GM18499 (cell line): ENCODE data around the gene GRHL1.
"Not testable (repeated sequence)": the region's sequence is repeated elsewhere in the genome, so short reads cannot be mapped to it uniquely, and the experiment has no call there.

Experiments
- ATAC-seq: cut with Tn5 transposase; IDR thresholded peaks from one replicate; pipeline ENCODE4 v1.9.1; 2021; ENCODE audit warnings: moderate number of reproducible peaks; ENCODE audit not compliant: insufficient read depth, unreplicated experiment

GRHL1 gene, protein sequence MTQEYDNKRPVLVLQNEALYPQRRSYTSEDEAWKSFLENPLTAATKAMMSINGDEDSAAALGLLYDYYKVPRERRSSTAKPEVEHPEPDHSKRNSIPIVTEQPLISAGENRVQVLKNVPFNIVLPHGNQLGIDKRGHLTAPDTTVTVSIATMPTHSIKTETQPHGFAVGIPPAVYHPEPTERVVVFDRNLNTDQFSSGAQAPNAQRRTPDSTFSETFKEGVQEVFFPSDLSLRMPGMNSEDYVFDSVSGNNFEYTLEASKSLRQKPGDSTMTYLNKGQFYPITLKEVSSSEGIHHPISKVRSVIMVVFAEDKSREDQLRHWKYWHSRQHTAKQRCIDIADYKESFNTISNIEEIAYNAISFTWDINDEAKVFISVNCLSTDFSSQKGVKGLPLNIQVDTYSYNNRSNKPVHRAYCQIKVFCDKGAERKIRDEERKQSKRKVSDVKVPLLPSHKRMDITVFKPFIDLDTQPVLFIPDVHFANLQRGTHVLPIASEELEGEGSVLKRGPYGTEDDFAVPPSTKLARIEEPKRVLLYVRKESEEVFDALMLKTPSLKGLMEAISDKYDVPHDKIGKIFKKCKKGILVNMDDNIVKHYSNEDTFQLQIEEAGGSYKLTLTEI

DNA sequence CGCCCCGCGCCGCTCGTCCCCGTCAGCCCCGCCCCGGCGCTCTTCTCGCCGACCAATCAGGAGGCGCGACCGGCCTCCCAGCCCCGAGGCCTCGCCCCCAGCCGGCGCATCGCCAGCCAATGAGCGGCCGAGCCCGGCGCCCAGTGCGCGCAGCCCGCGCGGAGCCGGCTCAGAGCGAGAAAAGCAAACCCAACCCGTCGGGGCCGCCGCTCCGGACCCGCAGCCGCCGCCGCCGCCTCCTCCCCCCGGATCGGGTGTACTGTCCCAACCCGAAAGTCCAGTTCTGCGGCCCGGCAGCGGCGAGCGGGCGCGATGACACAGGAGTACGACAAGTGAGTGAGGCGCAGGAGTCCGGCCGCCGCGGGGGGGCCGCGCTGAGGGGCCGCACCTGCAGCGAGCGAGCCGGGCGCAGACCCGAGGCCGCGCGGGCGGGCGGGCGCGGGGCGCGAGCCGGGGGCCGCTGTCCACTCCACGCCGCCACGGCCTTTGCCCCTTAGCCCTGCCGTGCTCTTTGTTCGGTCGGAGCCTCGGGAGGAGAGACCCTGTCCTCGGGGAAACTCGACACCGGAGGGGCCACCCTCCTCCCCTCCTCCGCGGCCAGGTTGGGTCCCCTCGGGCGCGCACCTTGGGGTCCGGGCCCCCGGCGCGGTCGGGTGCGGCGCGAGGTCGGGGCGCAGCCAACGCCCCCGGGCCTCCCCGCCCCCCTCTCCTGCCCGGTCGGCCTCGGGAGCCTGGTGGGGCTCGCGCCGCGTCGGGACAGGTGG, at the start of gene GRHL1:
Gene GRHL1 (plus strand): TSS at position 172 of the 764 bp plus-strand sequence. CDS start 141 bp downstream, at position 313.
- ATAC-seq: peak; percentile 72

DNA sequence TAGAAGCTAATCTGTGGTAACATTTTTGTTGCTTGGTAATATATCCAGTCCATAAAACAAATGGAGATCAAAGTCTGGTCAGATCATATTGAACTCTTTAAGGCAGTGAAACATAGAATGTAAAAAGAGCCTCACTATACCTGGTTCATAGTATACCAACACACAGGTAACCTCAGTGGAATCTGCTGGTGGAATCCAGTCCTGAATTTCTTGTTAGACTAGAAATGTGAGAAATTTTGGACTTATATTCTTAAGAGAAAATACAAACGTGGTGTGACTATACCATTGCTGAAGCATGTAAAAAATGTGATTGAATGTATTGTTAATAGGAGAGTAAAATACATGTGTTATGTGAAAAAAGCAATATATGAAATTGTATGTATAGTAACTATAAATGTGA, 46.1 kb upstream of the GRHL1 start:
- ATAC-seq: no peak

DNA sequence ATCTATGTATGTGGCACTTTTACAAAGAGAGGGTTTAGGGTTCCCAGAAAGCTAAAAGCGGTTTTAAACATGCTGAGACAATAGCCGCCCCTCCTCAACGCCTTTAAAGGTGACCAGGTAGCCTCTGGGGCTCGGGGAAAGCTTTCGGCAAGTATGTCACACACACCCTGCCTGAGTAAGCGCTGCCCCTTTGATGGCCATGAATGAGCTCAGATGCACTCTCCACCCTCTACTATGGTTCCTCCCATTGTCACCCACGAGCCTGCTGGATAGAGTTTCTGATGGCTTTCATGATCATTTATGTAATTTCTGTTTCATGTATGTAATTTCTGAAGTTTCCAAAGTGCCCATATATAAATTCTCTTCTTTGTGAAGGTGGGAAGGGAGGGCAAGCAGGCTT, 44.1 kb upstream of the GRHL1 start:
- ATAC-seq: no peak

DNA sequence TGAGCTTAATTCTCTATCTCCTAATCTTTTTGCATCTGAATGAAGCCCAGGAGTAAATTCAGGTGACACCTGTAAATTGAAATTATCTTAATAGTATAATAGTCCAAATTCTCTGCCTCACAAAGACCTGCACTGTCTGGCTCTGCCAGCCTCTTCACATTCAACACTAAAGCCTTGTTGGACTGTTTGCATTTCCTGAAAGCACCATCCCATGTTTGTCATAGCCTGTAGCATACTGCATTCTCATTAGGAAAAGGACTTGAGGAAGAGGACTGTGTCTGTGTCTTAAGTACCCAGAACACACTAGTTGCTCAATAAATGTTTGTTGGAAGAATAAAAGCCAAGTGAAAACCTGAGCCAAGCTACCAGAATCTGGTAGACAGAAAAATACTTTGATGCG, 42.9 kb upstream of the GRHL1 start:
- ATAC-seq: no peak

DNA sequence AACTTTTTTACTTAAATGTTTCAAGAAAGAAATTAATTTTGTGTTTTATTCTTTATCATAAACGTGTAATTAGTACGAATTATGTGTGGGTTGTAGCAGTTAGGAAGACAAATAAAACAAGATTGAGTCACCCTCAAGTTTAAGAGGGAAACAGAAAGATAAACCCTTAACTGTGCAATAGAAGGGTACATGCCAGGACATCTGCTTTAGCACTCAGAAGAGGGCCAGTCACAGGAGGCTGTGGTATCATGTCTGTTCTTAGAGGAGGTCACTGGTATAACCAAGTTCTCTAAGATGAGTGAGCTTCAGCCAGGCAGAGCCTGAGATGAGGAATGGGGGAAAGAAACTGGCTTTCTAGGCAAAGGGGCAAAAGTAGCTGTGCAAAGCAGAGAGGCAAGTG, 42.4 kb upstream of the GRHL1 start:
- no peak for ATAC-seq

DNA sequence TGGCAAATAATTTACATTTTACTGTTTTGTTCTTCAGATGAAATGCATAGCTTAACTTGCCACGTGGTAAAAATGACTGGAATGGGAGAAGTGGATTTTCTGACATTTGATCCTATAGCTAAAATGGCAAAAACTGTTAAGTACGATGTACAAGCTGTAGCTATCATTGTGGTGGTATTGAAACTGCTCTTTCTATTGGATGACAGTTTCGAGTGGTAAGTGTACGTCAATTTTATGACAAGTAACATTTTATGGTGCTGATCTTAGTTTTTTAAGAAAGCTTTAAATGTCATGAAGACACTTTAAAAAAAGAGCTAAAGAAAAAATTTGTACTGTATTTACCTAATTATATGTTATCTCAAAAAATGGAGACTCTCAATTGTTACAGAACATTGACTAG, 40.8 kb upstream of the GRHL1 start:
- ATAC-seq: no peak

DNA sequence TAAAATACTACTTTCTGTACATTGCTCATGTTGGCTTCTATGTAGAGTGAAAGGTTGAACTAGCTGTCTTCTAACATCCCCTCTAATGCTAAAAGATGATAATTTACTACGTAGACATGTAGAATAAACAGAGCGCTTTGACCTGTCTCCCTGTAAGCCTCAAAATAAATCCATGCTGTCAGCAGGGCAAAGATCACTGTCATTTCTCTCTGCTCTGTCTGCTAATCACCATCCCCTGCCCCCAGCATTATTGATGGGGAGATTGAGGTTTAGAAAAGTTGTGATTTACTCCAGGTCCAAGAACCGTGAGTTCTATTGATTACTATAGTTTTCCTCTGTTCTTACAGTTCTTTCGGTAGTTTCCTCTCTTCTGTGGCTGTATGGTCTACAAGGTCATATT, 39.0 kb upstream of the GRHL1 start:
- no peak for ATAC-seq

DNA sequence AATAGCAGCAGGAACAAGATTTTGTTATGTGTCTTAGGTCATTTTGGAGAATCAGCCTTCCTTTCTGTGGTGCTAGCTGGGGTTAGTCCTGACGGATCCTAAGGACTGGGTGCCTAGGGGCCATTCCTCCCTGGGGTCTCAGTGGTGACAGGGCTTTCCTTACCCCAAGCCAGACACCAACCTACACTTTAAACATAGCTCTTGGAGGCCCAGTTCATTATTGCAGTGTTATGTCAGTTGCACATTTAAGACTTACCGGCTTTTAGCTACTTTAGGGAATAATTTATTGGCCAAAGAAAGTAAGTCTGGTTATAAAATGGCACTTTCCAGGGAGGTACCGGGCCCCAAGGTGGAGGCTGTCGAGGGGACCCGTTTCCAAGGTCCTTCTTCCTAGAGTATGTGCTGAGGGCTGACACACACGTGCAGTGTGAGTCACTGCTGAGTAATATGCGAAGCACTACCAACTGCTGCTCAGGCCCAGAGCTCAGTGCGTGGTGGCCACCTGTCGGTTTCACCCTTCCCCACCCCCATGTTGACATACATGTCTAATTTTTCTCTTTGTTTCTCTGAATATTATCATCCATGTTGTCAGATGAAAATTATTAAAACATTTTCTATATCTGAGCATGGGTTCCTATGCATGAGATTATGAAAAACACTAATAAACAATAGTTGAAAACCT, 37.0 kb upstream of the GRHL1 start:
- ATAC-seq: peak; percentile 91

DNA sequence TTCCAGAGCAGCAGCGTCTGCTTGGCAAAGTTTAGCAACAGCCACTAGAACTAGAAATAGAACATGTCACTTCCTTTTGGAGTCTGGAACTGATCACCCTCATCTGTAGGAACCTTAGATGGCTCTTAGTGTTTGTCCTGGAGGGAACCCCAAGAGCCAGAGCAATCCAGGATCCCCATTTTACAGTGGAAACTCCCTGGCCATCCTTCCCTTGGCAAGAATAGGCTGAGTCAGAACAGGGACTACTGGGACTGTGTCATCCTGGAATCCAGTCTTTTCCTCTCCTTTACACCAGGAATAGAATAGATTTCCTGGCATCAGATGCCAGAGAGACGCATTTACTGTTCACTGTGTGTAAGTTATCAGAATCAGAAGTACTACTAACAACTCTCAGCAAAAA, 33.2 kb upstream of the GRHL1 start:
- ATAC-seq: no peak

DNA sequence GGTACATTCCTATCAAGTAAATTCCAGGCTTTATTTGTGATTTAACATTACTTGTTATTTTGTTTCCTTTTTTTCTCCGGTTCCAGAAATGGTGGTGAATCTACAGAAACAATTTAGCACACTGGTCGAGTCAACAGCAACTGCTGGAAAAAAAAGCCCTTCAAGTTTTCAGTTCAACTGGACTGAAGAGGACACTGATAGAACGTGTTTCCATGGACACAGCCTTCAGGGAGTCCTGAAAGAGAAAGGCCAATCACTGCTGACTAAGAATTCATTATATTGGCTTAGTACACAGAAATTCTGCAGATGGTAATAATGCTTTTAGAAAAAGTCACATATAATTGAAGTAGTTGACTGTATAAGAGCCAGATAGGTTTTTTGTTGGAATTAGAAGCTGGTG, 32.0 kb upstream of the GRHL1 start:
- ATAC-seq: no peak

DNA sequence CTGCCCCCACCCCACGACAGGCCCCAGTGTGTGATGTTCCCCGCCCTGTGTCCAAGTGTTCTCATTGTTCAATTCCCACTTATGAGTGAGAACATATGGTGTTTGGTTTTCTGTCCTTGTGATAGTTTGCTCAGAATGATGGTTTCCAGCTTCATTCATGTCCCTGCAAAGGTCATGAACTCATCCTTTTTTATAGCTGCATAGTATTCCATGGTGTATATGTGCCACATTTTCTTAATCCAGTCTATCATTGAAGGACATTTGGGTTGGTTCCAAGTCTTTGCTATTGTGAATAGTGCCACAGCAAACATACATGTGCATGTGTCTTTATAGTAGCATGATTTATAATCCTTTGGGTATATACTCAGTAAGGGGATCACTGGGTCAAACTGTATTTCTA, 24.5 kb upstream of the GRHL1 start:
- ATAC-seq: not testable (repeated sequence)

DNA sequence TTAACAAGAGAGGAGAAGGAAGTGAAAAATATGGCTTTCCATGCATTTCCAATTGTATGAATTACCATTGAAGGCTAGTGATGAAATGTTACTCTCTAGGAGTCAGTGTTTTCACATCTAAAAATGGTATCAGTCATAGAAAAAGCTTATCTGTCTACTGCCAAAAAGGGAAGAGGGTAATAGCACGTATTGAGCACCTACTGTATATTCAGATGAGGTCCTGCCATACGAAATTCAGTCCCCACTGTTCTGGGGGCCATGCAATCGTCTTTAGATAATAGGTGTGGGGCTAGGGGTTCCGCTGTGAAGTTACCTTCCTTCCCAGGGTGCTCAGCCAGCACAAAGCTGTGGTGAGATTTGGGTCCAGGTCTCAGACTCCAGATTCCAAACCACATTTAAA, 14.2 kb upstream of the GRHL1 start:
- ATAC-seq: no peak

DNA sequence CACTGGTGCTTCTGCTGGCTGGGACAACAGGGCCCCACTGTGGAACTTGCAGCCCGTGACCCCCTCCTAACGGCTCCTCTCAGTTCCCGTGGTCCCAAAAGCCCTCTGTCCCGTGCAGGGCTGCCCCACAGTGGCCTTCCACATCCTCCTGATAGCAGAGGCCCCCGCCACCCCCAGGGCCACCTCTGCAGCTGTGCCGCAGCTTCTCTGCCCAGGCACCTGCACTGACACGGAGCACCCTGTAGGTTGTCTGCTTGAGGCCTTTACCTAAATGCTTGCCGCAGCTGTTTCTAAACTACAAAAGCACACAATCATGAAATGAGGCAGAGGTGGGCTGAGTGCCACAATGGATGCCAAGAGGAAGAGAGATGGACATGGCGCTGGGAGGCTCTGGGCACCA, 13.5 kb upstream of the GRHL1 start:
- no peak for ATAC-seq

DNA sequence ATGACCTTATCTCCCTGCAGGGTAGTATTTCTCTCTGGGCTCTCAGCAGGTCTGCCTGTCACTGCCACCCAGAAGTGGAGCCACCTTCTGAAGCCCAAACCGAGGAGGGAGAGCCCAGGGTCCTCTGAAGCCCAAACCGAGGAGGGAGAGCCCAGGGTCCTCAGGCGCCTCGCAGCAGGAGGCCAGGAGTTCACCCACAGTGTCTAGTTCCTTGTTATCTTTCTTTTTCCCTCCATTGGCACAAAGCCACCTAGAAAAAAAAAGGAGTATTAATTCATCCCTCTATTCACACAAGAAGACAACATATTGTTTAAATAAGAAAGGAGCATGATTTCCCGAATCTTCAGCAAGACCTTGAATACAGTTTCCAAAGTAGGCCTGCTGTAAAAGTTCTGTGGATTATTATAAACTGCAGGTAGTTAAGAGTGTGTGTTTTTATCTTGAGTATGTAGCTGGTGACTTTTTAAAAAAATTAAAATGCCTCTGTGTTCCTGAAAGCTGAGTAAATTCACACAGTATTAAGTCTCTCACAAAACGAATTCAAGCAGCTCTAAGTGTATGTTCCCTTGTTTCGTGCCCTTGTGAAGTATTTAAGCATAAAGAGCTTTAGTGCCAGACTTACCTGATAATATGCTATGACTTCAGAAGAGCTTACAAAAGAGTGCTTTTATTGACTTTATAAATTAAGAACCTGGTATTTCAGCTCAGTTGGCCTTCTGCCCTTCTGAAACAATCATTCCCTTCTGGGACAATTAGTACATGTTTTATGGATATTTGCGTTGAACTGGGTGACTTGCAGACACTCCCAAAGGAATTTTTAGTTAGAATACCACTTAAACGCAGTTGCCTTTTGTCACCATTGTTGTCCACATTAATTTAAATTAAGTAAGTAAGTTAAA, 11.7 kb upstream of the GRHL1 start:
- no peak for ATAC-seq

DNA sequence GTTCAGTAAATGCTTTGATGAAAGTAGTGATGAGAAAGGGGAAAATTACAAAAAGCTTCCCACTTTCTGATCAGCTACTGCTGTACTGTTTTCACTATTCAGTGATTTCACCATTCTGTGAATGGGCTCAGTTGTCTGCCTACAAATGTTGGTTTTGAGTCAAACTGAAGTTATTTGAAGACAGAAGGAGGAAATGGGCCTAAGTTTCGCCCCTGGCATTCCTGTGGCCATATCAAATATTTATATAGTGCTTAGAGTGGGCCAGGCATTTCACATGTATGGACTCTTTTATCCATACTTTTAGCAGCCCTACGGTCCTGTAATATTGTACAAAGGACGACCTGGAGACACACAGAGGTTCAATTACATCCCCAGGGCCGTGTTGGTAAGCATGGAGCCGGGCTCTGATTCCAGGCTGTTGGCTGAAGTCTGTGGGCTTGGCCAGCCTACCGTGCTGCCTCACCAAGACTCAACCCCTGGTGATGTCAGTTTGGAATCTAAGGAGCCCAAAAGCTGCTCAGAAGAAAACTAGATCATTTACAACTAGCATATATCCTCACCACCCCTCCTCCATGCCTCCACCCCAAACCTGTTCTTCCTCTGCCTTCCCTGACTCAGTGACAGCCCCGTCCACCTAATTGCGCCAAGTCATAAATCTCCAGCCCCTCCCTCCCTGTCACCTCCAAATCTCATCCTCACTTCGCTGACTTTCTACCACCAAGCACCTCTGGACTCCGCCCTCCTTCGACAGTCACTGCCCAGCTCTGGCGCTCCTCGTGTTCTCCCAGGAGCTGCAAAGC, 10.1 kb upstream of the GRHL1 start:
- no peak for ATAC-seq

DNA sequence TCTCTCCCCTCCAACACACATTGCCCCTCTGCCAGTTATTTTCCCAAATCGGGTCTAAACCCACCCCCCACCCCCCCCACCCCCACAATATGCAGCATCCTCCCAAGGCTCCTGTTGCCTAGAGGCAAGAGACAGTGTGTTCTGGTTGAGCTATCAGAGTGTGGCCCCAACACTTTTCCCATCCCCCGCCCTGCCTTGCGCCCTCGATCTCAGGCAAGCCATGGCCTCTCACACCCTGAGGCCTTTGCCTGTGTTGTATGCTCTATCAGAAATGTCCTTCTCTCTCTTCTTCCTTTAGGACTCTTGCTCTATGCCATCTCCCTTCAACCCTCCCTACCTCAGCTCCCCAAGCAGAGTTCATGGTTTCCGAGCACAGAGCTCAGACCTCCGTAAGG, 9.5 kb upstream of the GRHL1 start:
- ATAC-seq: no peak

DNA sequence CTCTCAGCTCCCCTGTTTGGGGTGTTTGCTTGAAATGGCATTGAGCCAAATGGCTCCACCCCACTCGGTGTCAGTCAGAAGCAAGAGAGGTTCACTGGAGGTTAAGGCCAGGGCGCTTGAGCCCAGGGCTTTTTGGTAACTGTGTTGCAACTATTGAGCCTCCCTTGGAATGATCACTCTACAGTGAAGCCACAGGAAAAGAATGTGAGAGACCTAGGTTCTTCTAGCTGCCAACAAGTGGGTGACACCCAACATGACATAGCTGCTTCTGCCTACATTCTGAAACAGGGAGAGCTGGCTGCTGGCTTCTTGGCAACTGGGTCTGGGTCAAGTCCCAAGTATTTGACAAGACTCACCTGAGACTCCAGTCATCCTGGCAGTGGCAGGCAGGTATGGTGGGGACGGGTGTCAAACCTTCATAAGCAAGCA, 7.1 kb upstream of the GRHL1 start:
- no peak for ATAC-seq

DNA sequence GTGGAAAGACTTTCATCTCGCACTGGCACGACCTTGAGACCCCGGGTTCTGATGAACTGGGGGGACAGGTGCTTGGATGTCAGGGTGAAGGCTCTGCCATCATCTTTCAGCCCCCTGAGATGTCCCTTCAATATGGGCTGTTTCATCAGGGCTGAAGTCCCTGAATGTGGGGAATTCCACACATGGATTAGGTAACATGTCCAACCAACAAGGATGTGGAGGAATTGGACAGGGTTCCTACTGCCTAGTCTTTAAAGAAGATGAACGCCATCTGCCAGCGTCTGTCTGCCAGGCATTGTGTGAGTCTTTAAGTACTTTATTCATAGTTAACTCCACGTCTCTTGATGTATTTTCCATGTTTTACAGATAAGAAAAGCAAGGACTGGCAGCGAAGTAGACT, 5.9 kb upstream of the GRHL1 start:
- ATAC-seq: no peak

DNA sequence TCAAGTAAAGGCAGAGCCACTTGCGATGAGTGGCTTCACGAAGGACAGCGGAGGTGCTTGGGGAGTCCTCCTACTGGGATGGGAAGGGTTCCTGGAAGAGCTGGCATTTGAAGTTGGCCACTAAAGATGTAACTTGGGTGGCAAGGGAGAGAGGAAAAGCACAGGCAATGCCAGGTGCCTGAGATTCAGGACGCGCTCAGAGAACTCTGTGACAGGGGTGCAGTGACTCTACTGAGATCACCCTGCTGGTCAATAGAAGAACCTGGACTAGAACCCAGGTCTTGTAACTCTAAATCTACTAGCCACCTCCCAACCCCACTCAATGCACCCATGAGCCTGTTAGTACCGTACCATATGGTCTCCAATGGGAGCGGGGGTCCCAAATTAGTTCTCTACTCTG, 5.4 kb upstream of the GRHL1 start:
- no peak for ATAC-seq
